NCI-H2171 (cell line): ENCODE data around the gene ACVR1.
"Not testable (repeated sequence)": the region's sequence is repeated elsewhere in the genome, so short reads cannot be mapped to it uniquely, and the experiment has no call there.

ENCODE experiments used
- DNase-seq: peaks from one replicate; lab custom pipeline; 2025; lab: John Stamatoyannopoulos, UW

The ACVR1 gene

DNA sequence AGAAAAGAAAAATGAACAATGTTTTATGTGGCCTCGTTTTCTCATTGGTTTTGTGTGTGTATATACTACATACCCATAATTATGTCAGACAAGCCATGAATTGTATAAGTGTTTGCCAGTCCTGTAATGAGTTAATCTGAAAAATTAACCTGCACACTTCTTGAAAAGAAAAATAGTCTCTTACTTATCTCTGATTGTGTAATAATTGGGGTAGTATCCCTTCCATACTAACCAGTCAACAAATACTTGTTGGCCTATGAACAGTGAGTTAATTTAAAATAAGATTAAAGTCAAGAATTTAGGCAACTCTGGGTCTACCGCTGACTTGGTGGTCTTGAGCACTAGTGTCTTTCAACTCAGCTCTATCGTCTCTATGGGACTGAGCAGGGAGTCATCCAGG lies 48.8 kb downstream of the ACVR1 start:
- no peak for DNase-seq

- DNase-seq: not testable (repeated sequence)
Observed at GRCh38 chr2:157826644-157827043, 49.5 kb downstream of the ACVR1 start.

DNA sequence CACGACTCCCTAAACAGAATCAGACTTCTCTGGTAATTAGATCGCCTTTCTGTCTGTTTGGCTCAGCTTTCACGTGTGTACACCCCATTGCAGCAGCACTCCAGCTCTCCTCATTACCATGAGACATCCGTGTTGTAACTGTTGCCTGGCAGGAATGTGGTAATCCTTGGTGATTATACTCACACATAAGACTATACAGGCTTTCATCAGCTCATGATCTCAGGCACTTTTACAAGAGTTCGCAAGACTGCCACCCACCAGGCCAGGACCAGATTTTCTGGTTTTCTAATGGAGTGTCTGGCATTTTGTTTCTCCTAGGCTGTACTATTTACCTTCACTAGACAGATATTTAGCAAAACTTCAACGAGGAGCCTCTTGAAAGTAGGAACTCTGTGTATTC lies 50.2 kb downstream of the ACVR1 start:
- no peak for DNase-seq

DNA sequence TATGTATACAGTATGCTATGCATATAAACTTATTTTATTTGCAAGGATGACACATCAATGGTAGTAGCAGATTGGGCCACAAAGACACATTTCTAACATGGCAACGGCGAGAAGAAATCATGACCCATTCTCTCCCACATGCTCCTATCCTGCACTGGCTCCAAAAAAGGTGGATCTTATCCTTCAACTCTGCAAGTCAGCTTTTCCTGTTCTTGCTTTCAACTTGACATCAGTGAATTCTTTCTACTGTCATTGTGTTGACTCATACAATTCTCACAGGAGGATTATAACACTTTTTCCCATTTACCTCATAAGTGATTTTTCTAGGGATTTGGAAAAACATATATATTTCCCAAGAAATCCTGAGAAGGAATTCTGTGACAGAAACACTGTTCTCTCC lies 53.1 kb downstream of the ACVR1 start:
- DNase-seq: no peak

DNA sequence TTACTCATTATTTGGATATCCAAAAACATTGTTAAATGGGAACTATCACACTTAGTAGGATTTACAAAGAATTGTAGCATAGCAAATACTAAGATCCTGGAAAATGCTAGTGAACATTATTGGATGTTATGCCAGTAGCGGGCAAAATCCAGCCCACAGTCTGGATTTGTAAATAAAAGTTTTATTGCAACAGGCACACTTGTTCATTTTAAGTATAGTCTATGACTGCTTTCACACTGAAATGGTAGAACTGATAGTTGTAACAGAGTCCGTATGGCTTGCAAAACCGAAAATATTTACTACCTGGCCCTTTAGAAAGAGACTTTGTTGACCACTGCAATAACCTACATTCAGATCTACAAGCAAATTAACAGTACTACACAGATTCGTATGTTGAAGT lies 53.6 kb downstream of the ACVR1 start:
- DNase-seq: no peak

GRCh38 chr2:157821519-157822131 lies 54.5 kb downstream of the ACVR1 start:
- no peak for DNase-seq

DNA sequence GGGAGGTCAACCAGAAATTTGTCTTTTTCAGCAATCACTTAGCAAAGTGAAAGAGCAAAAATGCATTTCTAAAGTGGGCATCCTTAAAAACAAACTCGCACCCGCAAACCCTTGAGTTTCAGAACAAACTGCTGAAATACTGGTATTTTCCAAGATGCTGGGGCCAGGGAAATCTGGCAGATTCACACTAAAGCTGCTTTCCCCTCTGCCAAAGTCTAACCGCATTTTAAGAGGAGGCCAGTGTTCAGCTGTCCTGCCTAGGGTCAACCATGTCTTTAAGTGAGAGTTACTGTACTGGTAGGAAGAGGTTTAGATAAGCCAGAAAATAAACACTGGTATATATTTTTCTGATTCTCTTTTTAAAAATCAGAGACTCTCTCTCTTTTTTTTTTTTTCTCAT lies 55.9 kb downstream of the ACVR1 start:
- no peak for DNase-seq

- DNase-seq: no peak
Observed at GRCh38 chr2:157819761-157820160, 56.4 kb downstream of the ACVR1 start.

DNA sequence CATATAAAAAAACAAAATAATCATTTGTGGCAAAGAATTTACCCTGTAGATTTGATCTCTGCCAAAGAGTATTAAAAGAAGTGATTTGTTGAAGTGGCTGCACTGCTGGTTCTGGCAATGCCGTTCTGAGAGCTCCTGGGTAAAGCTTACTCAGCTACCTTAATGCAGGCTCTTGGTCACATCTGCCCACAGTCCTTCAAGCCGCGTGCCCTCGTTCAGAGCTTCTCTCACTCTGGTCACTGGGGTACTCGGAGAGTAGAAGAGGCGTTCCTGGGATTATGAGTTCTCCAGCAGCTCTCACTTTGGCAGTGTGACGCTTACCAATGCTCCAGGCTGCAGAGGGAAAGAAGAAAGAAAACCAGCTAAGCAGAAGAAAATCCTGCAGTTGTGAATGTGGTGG lies 57.9 kb downstream of the ACVR1 start:
- no peak for DNase-seq

GRCh38 chr2:157815421-157815820 lies 60.7 kb downstream of the ACVR1 start:
- DNase-seq: no peak

- no peak for DNase-seq
Observed at GRCh38 chr2:157813467-157813866, 62.7 kb downstream of the ACVR1 start.

- no peak for DNase-seq
Observed at GRCh38 chr2:157810037-157810436, 66.1 kb downstream of the ACVR1 start.

DNA sequence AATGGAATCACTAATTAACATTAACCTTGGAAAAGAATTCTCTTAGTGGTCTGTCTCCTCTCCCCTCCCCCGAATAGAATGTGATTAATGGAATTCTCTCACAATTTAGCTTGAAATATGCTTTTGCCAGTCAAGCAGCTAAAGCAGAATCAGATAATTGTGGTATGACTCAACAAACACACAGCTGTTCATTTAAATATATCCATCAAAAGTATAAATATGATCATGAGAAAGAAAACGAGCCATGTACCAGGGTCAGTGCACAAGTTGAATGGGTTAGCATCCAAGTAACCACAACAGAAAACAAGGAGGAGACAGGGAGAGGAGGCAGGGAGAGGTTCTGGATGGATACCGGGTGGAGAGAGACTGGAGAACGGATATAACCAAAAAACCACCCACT lies 66.9 kb downstream of the ACVR1 start:
- DNase-seq: no peak

DNA sequence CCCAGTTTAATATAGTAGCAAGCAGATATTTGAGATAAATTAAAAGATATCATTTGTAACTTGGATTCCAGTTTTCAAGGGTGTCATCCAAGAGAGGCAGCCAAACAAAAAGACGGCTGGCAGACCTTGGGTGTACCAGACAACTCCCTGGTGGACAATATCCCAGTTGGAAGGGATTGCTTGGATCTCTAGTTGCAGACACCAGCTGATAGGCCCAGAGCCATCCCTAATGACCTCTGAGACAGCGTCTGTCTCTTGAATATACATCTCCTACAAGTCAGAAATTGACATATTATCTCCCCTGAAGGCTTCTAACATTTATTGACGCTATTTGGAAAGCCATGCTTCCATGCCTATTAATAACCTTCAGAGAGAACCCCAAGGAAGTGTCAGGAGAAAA lies 67.7 kb downstream of the ACVR1 start:
- no peak for DNase-seq

- no peak for DNase-seq
Observed at GRCh38 chr2:157806426-157807077, 69.6 kb downstream of the ACVR1 start.

DNA sequence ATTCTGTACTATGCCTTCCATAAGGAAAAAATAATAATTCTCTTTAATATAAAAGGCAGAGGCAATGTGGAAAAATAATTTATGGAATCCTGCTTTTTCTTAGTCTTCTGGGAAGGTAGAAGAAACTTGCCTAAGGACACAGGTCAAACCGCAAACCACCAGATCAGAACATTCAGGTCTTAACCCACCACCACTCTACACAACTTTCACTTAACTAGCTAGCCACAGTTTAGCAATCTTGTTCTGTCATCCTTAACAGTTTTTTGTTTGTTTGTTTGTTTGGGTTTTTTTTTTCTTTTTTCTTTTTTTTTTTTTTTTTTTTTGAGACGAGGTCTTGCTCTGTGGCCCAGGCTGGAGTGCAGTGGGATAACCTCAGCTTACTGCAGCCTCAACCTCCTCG lies 70.6 kb downstream of the ACVR1 start:
- no peak for DNase-seq

- no peak for DNase-seq
Observed at GRCh38 chr2:157804355-157804754, 71.8 kb downstream of the ACVR1 start.

DNA sequence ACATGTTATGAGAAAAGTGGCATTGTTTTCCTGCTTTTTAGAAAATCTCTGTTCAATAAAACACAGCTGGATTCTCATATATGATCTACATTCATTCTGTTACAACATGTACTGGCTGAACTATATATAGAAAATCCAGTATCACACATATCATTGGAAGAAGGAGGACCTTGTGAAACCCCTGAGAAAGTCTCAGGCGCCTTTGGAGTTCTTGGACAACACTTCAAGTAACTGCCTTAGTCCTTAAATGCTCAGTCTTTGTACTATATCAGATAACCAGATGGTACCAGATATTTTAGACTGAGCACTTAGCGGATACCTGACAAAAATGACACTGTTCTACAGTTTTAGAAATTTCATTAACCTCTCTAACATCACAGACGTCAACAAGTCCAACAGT lies 72.2 kb downstream of the ACVR1 start:
- no peak for DNase-seq

GRCh38 chr2:157803476-157803875 lies 72.7 kb downstream of the ACVR1 start:
- no peak for DNase-seq

GRCh38 chr2:157800838-157801495 lies 75.2 kb downstream of the ACVR1 start:
- DNase-seq: no peak

DNA sequence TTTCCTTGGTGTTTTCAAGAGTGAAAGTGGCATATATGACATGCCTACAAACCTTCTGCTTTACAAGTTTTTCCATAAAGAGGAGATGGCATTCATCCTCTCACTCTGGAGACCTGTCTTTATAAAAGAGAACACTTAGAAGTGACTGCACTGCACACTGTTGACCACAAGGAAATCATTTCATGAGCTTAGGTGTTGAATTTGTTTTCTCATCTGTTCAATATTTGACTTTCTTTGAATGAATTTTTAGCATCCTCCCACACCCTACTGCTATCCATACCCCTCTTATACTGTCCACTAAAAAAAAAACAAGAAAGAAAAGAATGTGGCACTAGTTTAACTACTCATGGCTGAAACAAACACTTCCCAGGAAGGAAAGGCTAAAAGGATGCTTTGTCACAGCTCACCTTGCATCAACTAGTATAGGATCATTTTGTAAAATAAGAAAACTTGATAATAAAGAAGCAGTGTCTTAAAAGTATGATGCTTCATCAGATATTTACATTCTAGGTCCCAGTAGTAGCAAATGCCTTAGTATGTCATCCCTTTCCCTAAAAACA lies 83.0 kb downstream of the ACVR1 start:
- DNase-seq: no peak

DNA sequence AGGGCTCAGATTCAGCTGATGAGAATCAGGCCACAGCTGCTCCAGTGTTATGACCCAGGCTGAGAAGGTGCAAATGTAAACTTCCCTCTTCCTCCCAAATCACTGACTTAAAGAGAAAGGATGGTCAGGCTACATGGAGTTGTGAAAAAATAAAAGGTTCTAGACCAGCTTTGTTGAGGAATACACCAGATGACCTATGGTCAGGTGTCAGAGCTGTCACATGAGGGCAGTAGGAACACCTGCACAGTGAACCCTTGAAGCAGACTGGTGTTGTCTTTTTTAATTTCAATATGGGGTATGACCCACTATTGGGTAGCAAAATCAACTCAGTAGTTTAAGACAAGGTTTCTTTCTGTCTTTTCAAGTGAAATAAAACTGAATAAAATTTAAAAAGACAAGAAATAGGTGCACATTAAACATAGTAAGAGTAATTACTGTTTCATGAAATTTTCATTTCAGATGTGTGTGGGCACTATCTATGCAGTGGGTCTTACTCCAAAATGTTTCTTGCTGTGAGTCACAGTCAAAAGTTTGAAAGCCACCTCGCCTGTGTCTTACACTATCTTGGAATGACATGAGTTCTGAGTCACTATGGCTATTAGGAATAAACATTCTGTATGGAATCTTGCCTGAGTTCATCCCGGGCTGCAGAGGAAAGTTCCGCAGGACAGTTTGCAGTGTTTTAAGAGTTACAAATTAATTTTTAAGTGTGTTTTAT lies 83.6 kb downstream of the ACVR1 start:
- DNase-seq: no peak

GRCh38 chr2:157790780-157791179 lies 85.3 kb downstream of the ACVR1 start:
- no peak for DNase-seq
